GM23338 (cell line): Measurements from ENCODE around the gene OTUB1. TPM values are rescaled to one million over a fixed set of nuclear protein-coding genes. Genes with fewer than 3 reads are reported as not detected.

Experiments
- ATAC-seq: fragments of 200-7000 bp; cut with Tn5 transposase; 3 replicates; pipeline ENCODE4 v1.9.1; 2020
- DNase-seq: peaks from one replicate; pipeline ENCODE4 v3.0.0-alpha.2; 2015; ENCODE audit warnings: low spot score
- H2AFZ ChIP-seq: fragments of 200-600 bp; sonication (generic); 2 replicates; pipeline ENCODE4 v1.8.0; 2016; ENCODE audit warnings: antibody characterized with exemption, mild to moderate bottlenecking, moderate library complexity
- H3F3A ChIP-seq: fragments of 200-600 bp; sonication (generic); replicated peaks from 2 replicates; pipeline ENCODE4 v1.8.0; 2017; ENCODE audit warnings: antibody characterized with exemption, mixed run types, low read depth
- H3K27ac ChIP-seq: fragments of 200-600 bp; sonication (generic); 2 replicates; pipeline ENCODE4 v1.6.1; 2016; ENCODE audit warnings: low read depth
- H3K27me3 ChIP-seq: fragments of 200-600 bp; sonication (generic); 2 replicates; pipeline ENCODE4 v1.8.0; 2016; ENCODE audit warnings: mild to moderate bottlenecking, mixed run types, moderate library complexity; ENCODE audit not compliant: insufficient read depth
- H3K36me3 ChIP-seq: fragments of 200-600 bp; sonication (generic); 2 replicates; pipeline ENCODE4 v1.8.0; 2016; ENCODE audit warnings: mild to moderate bottlenecking; ENCODE audit not compliant: insufficient read depth
- H3K4me1 ChIP-seq: fragments of 200-600 bp; sonication (generic); 2 replicates; pipeline ENCODE4 v1.8.0; 2016; ENCODE audit warnings: mild to moderate bottlenecking, moderate library complexity; ENCODE audit not compliant: insufficient read depth
- H3K4me2 ChIP-seq: fragments of 200-600 bp; sonication (generic); 2 replicates; pipeline ENCODE4 v1.7.1; 2017; ENCODE audit warnings: mixed run types
- H3K4me3 ChIP-seq: fragments of 200-600 bp; sonication (generic); 2 replicates; pipeline ENCODE4 v1.6.1; 2016; ENCODE audit warnings: mixed run types
- H3K79me2 ChIP-seq: fragments of 200-600 bp; sonication (generic); replicated peaks from 2 replicates; pipeline ENCODE4 v1.8.0; 2017; ENCODE audit warnings: mild to moderate bottlenecking; ENCODE audit not compliant: insufficient read depth
- H3K9me2 ChIP-seq: fragments of 200-600 bp; sonication (generic); 2 replicates; pipeline ENCODE4 v1.8.0; 2017; ENCODE audit not compliant: insufficient read depth
- H4K20me1 ChIP-seq: fragments of 200-600 bp; sonication (generic); replicated peaks from 2 replicates; pipeline ENCODE4 v1.8.0; 2017; ENCODE audit warnings: mild to moderate bottlenecking; ENCODE audit not compliant: insufficient read depth
- H3K27ac Mint-ChIP-seq: 2 replicates; pipeline ENCODE4 v1.8.0; 2020; ENCODE audit warnings: inconsistent platforms, mild to moderate bottlenecking, moderate library complexity, mixed read lengths
- H3K27me3 Mint-ChIP-seq: 3 replicates; pipeline ENCODE4 v1.8.0; 2022; ENCODE audit warnings: low read depth, mild to moderate bottlenecking, moderate library complexity, mixed read lengths, inconsistent platforms; ENCODE audit not compliant: insufficient read depth, poor library complexity
- H3K36me3 Mint-ChIP-seq: 3 replicates; pipeline ENCODE4 v1.8.0; 2021; ENCODE audit warnings: low read depth, mild to moderate bottlenecking, inconsistent platforms, moderate library complexity, mixed read lengths
- H3K4me1 Mint-ChIP-seq: 3 replicates; pipeline ENCODE4 v1.8.0; 2020; ENCODE audit warnings: mild to moderate bottlenecking, inconsistent platforms, mixed read lengths
- H3K4me3 Mint-ChIP-seq: 3 replicates; pipeline ENCODE4 v1.8.0; 2021; ENCODE audit warnings: moderate library complexity, mild to moderate bottlenecking, inconsistent platforms, mixed read lengths
- H3K9me3 Mint-ChIP-seq: 3 replicates; pipeline ENCODE4 v1.8.0; 2020; ENCODE audit warnings: moderate library complexity, mild to moderate bottlenecking, inconsistent platforms, mixed read lengths
- EZH2 ChIP-seq: fragments of 200-600 bp; sonication (generic); IDR thresholded peaks from one replicate; pipeline ENCODE4 v1.8.0; 2017; ENCODE audit warnings: antibody characterized with exemption, mild to moderate bottlenecking, low read depth; ENCODE audit not compliant: unreplicated experiment
- EZH2phosphoT487 ChIP-seq: fragments of 200-600 bp; sonication (generic); IDR thresholded peaks from one replicate; pipeline ENCODE4 v1.8.1; 2018; ENCODE audit warnings: antibody characterized with exemption; ENCODE audit not compliant: unreplicated experiment
- JUNB ChIP-seq: IDR thresholded peaks from one replicate; pipeline ENCODE4 v1.6.1; 2016; ENCODE audit warnings: antibody characterized with exemption; ENCODE audit not compliant: unreplicated experiment
- NANOG ChIP-seq: IDR thresholded peaks from 2 replicates; pipeline ENCODE4 v1.6.1; 2016; ENCODE audit warnings: antibody characterized with exemption, borderline replicate concordance
- POLR2AphosphoS5 ChIP-seq: IDR thresholded peaks from 2 replicates; pipeline ENCODE4 v1.6.1; 2016; ENCODE audit warnings: antibody characterized with exemption, low read depth
- STAT1 ChIP-seq: IDR thresholded peaks from one replicate; pipeline ENCODE4 v1.6.1; 2016; ENCODE audit warnings: antibody characterized with exemption; ENCODE audit not compliant: unreplicated experiment
- ZNF114 ChIP-seq: fragments of 250-450 bp; sonication (Bioruptor Pico); IDR thresholded peaks from 2 replicates; pipeline ENCODE4 v1.5.0; 2020; ENCODE audit warnings: mild to moderate bottlenecking, moderate library complexity
- ZNF331 ChIP-seq: fragments of 250-450 bp; sonication (Bioruptor Pico); IDR thresholded peaks from 2 replicates; pipeline ENCODE4 v1.5.0; 2020; ENCODE audit warnings: low read depth, mild to moderate bottlenecking, moderate library complexity
- polyA plus RNA-seq: library from polyadenylated mRNA; unstranded; fragments of >200 nt; fragmentation: Nextera tagmentation; extraction: Ambion mirVana; gene quantifications from 2 replicates; pipeline ENCODE4 v1.2.1, GENCODE V29; 2016
- total RNA-seq: library from RNA; depleted of rRNA; stranded (reverse); fragments of >200 nt; shearing (Covaris generic); gene quantifications from 2 replicates; pipeline ENCODE4 v1.2.3, GENCODE V29; 2014
- TF ChIP-seq, protein P1 (sequence below): fragments of 250-450 bp; sonication (Bioruptor Pico); IDR thresholded peaks from 2 replicates; pipeline ENCODE4 v1.5.0; 2020; ENCODE audit warnings: mild to moderate bottlenecking, moderate library complexity
- TF ChIP-seq, protein P2 (sequence below): IDR thresholded peaks from 2 replicates; pipeline ENCODE4 v1.6.1; 2016; ENCODE audit warnings: antibody characterized with exemption
- TF ChIP-seq, protein P3 (sequence below): IDR thresholded peaks from one replicate; pipeline ENCODE4 v1.6.1; 2018; ENCODE audit warnings: antibody characterized with exemption; ENCODE audit not compliant: unreplicated experiment
- TF ChIP-seq, protein P4 (sequence below), 2 experiments: fragments of 200-600 bp in 1 of 2; sonication (generic) in 1 of 2; conservative IDR thresholded peaks; 2 replicates each; pipeline versions ENCODE4 v1.5.1 to v1.6.1; 2016 to 2017; ENCODE audit warnings: antibody characterized with exemption in 2 of 2, low read depth in 2 of 2, mild to moderate bottlenecking in 2 of 2, moderate library complexity in 1 of 2

OTUB1 gene
- total and polyA plus RNA-seq, 2 experiments from 2014 or later: 122 to 207 TPM

DNA sequence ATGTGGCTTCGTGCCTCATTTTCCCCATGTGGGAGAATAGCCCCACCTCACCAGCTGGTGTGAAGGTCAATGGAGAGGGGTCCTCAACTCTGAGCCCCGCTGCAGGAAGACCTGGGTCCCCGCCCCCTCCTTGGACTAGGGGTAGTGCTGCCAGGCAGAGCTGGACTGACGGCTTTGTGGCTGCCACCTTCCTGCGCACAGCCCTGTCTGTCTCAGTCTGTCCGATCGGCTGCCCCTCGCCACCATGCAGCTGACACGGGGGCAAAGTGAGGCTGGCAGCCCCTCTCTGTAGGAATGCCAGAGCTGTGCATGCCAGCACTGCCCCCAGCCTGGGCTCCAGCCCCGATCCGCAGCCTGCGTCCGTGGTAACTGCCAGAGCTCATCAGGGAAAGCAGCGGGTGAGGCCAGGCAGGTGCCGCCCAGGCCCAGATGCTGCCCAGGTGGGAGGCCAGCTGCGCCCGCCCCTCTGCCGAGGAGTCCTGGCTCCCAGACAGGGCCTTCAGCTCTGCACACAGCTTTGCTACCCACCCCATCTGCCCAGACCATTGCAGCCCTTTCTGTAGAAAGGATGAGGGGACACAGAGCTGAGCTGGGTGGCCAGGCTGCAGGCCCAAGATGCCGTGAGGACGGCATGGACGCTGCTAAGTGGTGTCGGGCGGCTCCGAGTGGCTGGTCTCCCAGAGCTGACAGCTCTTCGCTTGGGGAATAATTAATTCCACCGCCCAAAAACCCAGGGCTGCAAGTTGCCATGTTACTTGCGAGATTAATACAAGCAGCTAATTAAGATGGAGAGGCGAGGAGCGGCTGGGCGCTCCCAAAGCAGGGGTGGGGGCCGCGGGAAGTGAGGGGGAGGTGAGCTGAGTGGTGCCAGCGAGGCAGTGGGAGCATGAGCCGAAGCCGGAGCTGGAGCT is 30.0 kb downstream of the OTUB1 start (continued):
- TF ChIP-seq, protein P1, sequence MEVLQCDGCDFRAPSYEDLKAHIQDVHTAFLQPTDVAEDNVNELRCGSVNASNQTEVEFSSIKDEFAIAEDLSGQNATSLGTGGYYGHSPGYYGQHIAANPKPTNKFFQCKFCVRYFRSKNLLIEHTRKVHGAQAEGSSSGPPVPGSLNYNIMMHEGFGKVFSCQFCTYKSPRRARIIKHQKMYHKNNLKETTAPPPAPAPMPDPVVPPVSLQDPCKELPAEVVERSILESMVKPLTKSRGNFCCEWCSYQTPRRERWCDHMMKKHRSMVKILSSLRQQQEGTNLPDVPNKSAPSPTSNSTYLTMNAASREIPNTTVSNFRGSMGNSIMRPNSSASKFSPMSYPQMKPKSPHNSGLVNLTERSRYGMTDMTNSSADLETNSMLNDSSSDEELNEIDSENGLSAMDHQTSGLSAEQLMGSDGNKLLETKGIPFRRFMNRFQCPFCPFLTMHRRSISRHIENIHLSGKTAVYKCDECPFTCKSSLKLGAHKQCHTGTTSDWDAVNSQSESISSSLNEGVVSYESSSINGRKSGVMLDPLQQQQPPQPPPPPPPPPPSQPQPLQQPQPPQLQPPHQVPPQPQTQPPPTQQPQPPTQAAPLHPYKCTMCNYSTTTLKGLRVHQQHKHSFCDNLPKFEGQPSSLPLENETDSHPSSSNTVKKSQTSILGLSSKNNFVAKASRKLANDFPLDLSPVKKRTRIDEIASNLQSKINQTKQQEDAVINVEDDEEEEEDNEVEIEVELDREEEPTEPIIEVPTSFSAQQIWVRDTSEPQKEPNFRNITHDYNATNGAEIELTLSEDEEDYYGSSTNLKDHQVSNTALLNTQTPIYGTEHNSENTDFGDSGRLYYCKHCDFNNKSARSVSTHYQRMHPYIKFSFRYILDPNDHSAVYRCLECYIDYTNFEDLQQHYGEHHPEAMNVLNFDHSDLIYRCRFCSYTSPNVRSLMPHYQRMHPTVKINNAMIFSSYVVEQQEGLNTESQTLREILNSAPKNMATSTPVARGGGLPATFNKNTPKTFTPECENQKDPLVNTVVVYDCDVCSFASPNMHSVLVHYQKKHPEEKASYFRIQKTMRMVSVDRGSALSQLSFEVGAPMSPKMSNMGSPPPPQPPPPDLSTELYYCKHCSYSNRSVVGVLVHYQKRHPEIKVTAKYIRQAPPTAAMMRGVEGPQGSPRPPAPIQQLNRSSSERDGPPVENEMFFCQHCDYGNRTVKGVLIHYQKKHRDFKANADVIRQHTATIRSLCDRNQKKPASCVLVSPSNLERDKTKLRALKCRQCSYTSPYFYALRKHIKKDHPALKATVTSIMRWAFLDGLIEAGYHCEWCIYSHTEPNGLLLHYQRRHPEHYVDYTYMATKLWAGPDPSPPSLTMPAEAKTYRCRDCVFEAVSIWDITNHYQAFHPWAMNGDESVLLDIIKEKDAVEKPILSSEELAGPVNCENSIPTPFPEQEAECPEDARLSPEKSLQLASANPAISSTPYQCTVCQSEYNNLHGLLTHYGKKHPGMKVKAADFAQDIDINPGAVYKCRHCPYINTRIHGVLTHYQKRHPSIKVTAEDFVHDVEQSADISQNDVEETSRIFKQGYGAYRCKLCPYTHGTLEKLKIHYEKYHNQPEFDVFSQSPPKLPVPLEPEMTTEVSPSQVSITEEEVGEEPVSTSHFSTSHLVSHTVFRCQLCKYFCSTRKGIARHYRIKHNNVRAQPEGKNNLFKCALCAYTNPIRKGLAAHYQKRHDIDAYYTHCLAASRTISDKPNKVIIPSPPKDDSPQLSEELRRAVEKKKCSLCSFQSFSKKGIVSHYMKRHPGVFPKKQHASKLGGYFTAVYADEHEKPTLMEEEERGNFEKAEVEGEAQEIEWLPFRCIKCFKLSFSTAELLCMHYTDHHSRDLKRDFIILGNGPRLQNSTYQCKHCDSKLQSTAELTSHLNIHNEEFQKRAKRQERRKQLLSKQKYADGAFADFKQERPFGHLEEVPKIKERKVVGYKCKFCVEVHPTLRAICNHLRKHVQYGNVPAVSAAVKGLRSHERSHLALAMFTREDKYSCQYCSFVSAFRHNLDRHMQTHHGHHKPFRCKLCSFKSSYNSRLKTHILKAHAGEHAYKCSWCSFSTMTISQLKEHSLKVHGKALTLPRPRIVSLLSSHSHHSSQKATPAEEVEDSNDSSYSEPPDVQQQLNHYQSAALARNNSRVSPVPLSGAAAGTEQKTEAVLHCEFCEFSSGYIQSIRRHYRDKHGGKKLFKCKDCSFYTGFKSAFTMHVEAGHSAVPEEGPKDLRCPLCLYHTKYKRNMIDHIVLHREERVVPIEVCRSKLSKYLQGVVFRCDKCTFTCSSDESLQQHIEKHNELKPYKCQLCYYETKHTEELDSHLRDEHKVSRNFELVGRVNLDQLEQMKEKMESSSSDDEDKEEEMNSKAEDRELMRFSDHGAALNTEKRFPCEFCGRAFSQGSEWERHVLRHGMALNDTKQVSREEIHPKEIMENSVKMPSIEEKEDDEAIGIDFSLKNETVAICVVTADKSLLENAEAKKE (CRISPR knock-in tag): no peak
- TF ChIP-seq, protein P2, sequence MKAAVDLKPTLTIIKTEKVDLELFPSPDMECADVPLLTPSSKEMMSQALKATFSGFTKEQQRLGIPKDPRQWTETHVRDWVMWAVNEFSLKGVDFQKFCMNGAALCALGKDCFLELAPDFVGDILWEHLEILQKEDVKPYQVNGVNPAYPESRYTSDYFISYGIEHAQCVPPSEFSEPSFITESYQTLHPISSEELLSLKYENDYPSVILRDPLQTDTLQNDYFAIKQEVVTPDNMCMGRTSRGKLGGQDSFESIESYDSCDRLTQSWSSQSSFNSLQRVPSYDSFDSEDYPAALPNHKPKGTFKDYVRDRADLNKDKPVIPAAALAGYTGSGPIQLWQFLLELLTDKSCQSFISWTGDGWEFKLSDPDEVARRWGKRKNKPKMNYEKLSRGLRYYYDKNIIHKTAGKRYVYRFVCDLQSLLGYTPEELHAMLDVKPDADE: no peak
- TF ChIP-seq JUNB (no peak), ZNF331 (CRISPR knock-in tag) (no peak), EZH2phosphoT487 (no peak), STAT1 (no peak)

DNA sequence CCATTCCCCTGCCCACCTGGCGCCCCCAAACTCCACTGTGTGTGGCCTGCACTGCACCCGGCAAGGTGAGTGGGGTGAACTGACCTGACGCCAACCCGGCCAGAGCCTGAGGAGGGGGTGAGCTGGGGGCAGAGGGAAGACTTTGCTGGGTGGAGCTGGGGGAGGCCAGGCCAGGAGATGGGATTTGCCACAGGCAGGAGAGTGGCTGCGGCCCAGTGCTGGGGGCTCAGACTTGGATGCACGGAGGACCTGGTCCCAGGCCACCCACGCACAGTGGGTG is 31.6 kb downstream of the OTUB1 start:
- H3K27me3 ChIP-seq: peaks cover 55% of the 10 kb centered on the region
- Mint-ChIP-seq H3K36me3 (no peaks in the 10 kb centered on the region), H3K9me3 (no peaks in the 10 kb centered on the region), H3K27ac (no peak overlapping the region), H3K27me3 (peaks cover 42% of the 10 kb centered on the region), H3K4me1 (peaks cover 32% of the 10 kb centered on the region), H3K4me3 (no peak overlapping the region)
- no peak for ATAC-seq
- 0 out of 2 replicates have a peak, but pooled peaks cover 3% of the 10 kb centered on the region for H3F3A ChIP-seq
- H3K79me2 ChIP-seq: no peaks in the 10 kb centered on the region
- no peaks in the 10 kb centered on the region for H3K9me2 ChIP-seq
- no peak overlapping the region for H3K4me2 ChIP-seq
- no peak overlapping the region for H3K4me3 ChIP-seq
- no peaks in the 10 kb centered on the region for H3K36me3 ChIP-seq
- H3K27ac ChIP-seq: no peak overlapping the region
- no peaks in the 10 kb centered on the region for H4K20me1 ChIP-seq
- peaks cover 23% of the 10 kb centered on the region for H3K4me1 ChIP-seq
- no peak for DNase-seq
- H2AFZ ChIP-seq: no peak overlapping the region
- TF ChIP-seq ZNF114: no peak
- no peak for TF ChIP-seq ZNF331 (CRISPR knock-in tag)
- no peak for TF ChIP-seq EZH2phosphoT487
- no peak for TF ChIP-seq NANOG
- TF ChIP-seq JUNB: no peak
- TF ChIP-seq, protein P3, sequence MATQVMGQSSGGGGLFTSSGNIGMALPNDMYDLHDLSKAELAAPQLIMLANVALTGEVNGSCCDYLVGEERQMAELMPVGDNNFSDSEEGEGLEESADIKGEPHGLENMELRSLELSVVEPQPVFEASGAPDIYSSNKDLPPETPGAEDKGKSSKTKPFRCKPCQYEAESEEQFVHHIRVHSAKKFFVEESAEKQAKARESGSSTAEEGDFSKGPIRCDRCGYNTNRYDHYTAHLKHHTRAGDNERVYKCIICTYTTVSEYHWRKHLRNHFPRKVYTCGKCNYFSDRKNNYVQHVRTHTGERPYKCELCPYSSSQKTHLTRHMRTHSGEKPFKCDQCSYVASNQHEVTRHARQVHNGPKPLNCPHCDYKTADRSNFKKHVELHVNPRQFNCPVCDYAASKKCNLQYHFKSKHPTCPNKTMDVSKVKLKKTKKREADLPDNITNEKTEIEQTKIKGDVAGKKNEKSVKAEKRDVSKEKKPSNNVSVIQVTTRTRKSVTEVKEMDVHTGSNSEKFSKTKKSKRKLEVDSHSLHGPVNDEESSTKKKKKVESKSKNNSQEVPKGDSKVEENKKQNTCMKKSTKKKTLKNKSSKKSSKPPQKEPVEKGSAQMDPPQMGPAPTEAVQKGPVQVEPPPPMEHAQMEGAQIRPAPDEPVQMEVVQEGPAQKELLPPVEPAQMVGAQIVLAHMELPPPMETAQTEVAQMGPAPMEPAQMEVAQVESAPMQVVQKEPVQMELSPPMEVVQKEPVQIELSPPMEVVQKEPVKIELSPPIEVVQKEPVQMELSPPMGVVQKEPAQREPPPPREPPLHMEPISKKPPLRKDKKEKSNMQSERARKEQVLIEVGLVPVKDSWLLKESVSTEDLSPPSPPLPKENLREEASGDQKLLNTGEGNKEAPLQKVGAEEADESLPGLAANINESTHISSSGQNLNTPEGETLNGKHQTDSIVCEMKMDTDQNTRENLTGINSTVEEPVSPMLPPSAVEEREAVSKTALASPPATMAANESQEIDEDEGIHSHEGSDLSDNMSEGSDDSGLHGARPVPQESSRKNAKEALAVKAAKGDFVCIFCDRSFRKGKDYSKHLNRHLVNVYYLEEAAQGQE: no peak
- TF ChIP-seq POLR2AphosphoS5: no peak
- no peak for TF ChIP-seq EZH2
- TF ChIP-seq, protein P4, sequence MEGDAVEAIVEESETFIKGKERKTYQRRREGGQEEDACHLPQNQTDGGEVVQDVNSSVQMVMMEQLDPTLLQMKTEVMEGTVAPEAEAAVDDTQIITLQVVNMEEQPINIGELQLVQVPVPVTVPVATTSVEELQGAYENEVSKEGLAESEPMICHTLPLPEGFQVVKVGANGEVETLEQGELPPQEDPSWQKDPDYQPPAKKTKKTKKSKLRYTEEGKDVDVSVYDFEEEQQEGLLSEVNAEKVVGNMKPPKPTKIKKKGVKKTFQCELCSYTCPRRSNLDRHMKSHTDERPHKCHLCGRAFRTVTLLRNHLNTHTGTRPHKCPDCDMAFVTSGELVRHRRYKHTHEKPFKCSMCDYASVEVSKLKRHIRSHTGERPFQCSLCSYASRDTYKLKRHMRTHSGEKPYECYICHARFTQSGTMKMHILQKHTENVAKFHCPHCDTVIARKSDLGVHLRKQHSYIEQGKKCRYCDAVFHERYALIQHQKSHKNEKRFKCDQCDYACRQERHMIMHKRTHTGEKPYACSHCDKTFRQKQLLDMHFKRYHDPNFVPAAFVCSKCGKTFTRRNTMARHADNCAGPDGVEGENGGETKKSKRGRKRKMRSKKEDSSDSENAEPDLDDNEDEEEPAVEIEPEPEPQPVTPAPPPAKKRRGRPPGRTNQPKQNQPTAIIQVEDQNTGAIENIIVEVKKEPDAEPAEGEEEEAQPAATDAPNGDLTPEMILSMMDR (conservative IDR thresholded peaks at IDR 0.05; ENCODE audit: low read depth in 2 of 2): no peak
